Mesodermal cell (in vitro differentiated cells): ENCODE results near the gene PAX8.
"Not testable (repeated sequence)": the region's sequence is repeated elsewhere in the genome, so short reads cannot be mapped to it uniquely, and the experiment has no call there.

ENCODE experiments used
- H3K27ac ChIP-seq: 2 replicates; pipeline ENCODE4 v1.7.0; 2013; ENCODE audit warnings: mild to moderate bottlenecking, low read depth, low read length, moderate library complexity; ENCODE audit not compliant: severe bottlenecking
- H3K36me3 ChIP-seq: 2 replicates; pipeline ENCODE4 v1.7.1; 2013; ENCODE audit warnings: mild to moderate bottlenecking, low read length, moderate library complexity; ENCODE audit not compliant: control insufficient read depth, insufficient read depth
- H3K4me1 ChIP-seq: one replicate; pipeline ENCODE4 v1.7.1; 2013; ENCODE audit warnings: mild to moderate bottlenecking, low read length; ENCODE audit not compliant: insufficient read depth, control insufficient read depth, poor library complexity, severe bottlenecking
- H3K4me3 ChIP-seq: 2 replicates; pipeline ENCODE4 v1.7.0; 2013; ENCODE audit warnings: low read length, control low read depth, mild to moderate bottlenecking; ENCODE audit not compliant: insufficient read depth, poor library complexity, severe bottlenecking; ENCODE audit errors: extremely low read depth
- H3K9me3 ChIP-seq: 2 replicates; pipeline ENCODE4 v1.7.1; 2013; ENCODE audit warnings: mild to moderate bottlenecking, low read length, moderate library complexity; ENCODE audit not compliant: control insufficient read depth
- WGBS, 2 experiments: methylation state at CpG; one replicate each; pipeline ENCODE4 v1.1.5; 2013; ENCODE audit warnings: missing lambda C conversion rate in 2 of 2; ENCODE audit not compliant: insufficient coverage in 2 of 2; 5-methylcytosine and 5-hydroxymethylcytosine counted together

PAX8 gene

DNA sequence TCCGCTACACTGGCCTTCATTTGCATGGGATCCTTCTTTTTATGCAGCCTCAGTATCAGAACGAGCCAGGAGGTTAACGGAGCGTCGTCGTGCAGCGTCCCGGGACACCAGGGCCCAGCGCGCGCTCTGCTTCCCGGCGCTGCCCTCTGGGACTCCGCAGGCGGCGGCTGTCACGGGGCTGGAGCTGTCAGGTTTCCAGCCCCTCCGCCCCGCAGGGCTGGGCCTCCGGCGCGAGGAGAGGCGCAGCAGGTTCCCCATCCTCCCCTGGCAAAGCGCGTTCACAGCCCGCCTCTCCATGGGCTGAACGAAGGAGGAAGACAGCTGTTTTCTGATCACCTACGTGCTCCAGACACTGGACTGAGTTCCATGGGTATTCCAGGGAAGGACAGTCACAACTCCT lies 12.5 kb upstream of the PAX8 start:
- H3K4me3 ChIP-seq = no peak overlapping the region
- H3K27ac ChIP-seq = no peak overlapping the region
- H3K9me3 ChIP-seq = no peaks in the 10 kb centered on the region
- peaks cover 3% of the 10 kb centered on the region for H3K4me1 ChIP-seq
- WGBS, 2 experiments = 6% methylated on average over 17 to 21 of the region's 28 CpGs
- no peaks in the 10 kb centered on the region for H3K36me3 ChIP-seq

- H3K36me3 ChIP-seq, H3K4me3 ChIP-seq, H3K27ac ChIP-seq, H3K9me3 ChIP-seq, H3K4me1 ChIP-seq: not testable (repeated sequence)
- 92 to 93% methylated on average over 2 to 3 of the region's 5 CpGs for WGBS, 2 experiments
Measured at GRCh38 chr2:113288674-113289149, 10.0 kb upstream of the PAX8 start.

- WGBS, 2 experiments = no CpG with 5 or more reads among the region's 6 CpGs
- H3K27ac ChIP-seq, H3K36me3 ChIP-seq, H3K9me3 ChIP-seq, H3K4me1 ChIP-seq, H3K4me3 ChIP-seq: not testable (repeated sequence)
Measured at GRCh38 chr2:113288117-113288673, 9.5 kb upstream of the PAX8 start.

DNA sequence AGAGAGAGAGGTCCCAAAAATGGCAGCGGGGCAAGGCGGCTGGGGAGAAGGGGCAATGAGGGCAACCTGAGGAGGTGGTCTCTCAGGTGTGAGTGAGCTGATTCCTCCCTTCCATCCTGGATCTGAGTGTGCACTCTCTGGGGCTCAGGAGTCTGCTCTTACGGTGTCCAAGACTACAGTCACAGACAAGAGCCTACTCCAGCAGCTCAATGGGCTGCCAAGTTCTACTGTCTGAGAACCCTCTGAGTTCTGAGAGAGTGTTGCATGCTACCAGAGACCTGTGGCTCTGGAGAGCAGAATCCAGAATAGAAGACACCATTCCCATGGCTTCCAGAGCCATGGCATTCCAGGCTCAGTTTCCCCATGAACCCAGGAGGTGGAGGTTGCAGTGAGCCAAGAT lies 7.1 kb upstream of the PAX8 start:
- Histone ChIP-seq H3K27ac (no peak overlapping the region), H3K4me3 (no peak overlapping the region), H3K4me1 (no peaks in the 10 kb centered on the region), H3K9me3 (no peaks in the 10 kb centered on the region), H3K36me3 (no peaks in the 10 kb centered on the region)
- 90 to 100% methylated on average over 2 of the region's 3 CpGs for WGBS, 2 experiments

- 76 to 83% methylated on average over 6 of the region's 6 CpGs for WGBS, 2 experiments
- not testable (repeated sequence) for H3K4me1 ChIP-seq, H3K27ac ChIP-seq
Measured at GRCh38 chr2:113284999-113285398, 6.3 kb upstream of the PAX8 start.

GRCh38 chr2:113284476-113284875 lies 5.8 kb upstream of the PAX8 start:
- 82 to 86% methylated on average over 1 of the region's 1 CpG for WGBS, 2 experiments
- Histone ChIP-seq H3K36me3 (no peaks in the 10 kb centered on the region), H3K4me3 (no peak overlapping the region), H3K27ac (no peak overlapping the region), H3K4me1 (no peaks in the 10 kb centered on the region), H3K9me3 (no peaks in the 10 kb centered on the region)

More at GRCh38 chr2:113284999-113285398, 6.3 kb upstream of the PAX8 start:
- not testable (repeated sequence) for H3K9me3 ChIP-seq, H3K36me3 ChIP-seq, H3K4me3 ChIP-seq

GRCh38 chr2:113283704-113284284 lies 5.1 kb upstream of the PAX8 start:
- no peak overlapping the region for H3K27ac ChIP-seq
- no peaks in the 10 kb centered on the region for H3K36me3 ChIP-seq
- WGBS, 2 experiments = 47 to 48% methylated on average over 3 of the region's 3 CpGs
- H3K4me3 ChIP-seq = no peak overlapping the region
- H3K4me1 ChIP-seq = no peaks in the 10 kb centered on the region
- H3K9me3 ChIP-seq = no peaks in the 10 kb centered on the region

GRCh38 chr2:113282747-113283533 lies 4.2 kb upstream of the PAX8 start:
- Histone ChIP-seq H3K27ac (no peak overlapping the region), H3K4me1 (no peaks in the 10 kb centered on the region), H3K36me3 (no peaks in the 10 kb centered on the region), H3K4me3 (no peak overlapping the region), H3K9me3 (no peaks in the 10 kb centered on the region)
- WGBS, 2 experiments = 65 to 82% methylated on average over 2 to 9 of the region's 12 CpGs

- no peak overlapping the region for H3K27ac ChIP-seq
- H3K4me3 ChIP-seq = no peak overlapping the region
Measured at GRCh38 chr2:113281910-113282746, 3.4 kb upstream of the PAX8 start.

DNA sequence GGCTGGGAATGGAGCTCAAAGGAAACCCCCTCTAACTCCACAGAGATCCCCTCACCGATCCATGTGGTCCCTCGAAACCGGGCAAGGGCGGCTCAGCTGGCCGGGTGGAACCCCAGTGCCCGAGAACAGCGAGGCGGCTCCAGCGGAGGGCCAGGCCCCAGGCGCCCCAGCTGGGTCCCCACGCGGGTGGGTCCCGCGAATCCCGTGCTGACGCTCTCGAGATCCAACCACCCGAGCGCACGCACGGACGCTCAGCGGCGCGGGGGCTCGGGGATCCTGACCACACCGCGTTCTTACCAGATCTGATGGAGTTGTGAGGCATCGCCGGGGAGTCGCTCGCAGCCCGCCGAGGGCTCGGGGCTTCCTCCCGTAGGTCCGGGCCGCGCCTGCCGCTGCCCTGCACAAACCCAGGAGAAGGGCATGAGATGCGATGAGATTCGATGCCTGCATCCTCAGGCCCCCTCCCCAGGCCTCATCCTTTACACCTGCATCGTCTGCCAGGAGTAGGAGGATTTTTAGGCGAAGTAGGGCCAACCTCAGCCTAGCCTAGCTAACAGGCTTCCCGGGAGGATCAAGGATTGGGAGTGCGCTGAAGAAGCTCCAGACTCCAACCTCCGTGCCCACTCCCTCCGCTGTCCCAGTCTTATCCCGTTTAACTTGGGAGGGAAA lies 514 bp downstream of the PAX8 start:
- Histone ChIP-seq H3K4me3 (no peak overlapping the region), H3K9me3 (no peaks in the 10 kb centered on the region), H3K36me3 (no peaks in the 10 kb centered on the region), H3K27ac (no peak overlapping the region), H3K4me1 (peaks cover 8% of the 10 kb centered on the region)
- WGBS, 2 experiments = 2 to 4% methylated on average over 38 to 44 of the region's 49 CpGs

More at GRCh38 chr2:113281910-113282746, 3.4 kb upstream of the PAX8 start:
- 91% methylated on average over 6 to 12 of the region's 12 CpGs for WGBS, 2 experiments
- H3K36me3 ChIP-seq = no peaks in the 10 kb centered on the region
- H3K9me3 ChIP-seq = no peaks in the 10 kb centered on the region
- H3K4me1 ChIP-seq = peaks cover 5% of the 10 kb centered on the region
